Skeletal muscle tissue (tissue), 5 donors: ENCODE measurements around the gene ZNF419. TPM values are rescaled to one million over a fixed set of nuclear protein-coding genes. Genes with fewer than 3 reads are reported as not detected.
"Not testable (repeated sequence)": the region's sequence is repeated elsewhere in the genome, so short reads cannot be mapped to it uniquely, and the experiment has no call there.

Experiments used
- H3K27ac ChIP-seq: one replicate; pipeline ENCODE4 v1.7.0; 2013; ENCODE audit warnings: mild to moderate bottlenecking, low read depth, low read length, inconsistent platforms
- H3K27me3 ChIP-seq, 3 donors: one replicate each; pipeline ENCODE4 v1.7.0; 2013; ENCODE audit warnings: low read length in 3 of 3; ENCODE audit not compliant: control insufficient read depth in 3 of 3, insufficient read depth in 3 of 3
- H3K36me3 ChIP-seq, 3 donors: one replicate each; pipeline ENCODE4 v1.7.0; 2013; ENCODE audit warnings: low read length in 3 of 3; ENCODE audit not compliant: control insufficient read depth in 3 of 3, insufficient read depth in 3 of 3
- H3K4me1 ChIP-seq, 3 donors: one replicate each; pipeline ENCODE4 v1.7.0; 2013; ENCODE audit warnings: low read length in 3 of 3, mild to moderate bottlenecking in 3 of 3; ENCODE audit not compliant: control insufficient read depth in 3 of 3, insufficient read depth in 3 of 3
- H3K4me3 ChIP-seq, 3 donors: one replicate each; pipeline ENCODE4 v1.7.0; 2013; ENCODE audit warnings: low read length in 3 of 3
- H3K9ac ChIP-seq, 3 donors: one replicate each; pipeline ENCODE4 v1.7.0; 2013; ENCODE audit warnings: low read length in 3 of 3, mild to moderate bottlenecking in 3 of 3, moderate library complexity in 2 of 3, low read depth in 1 of 3
- H3K9me3 ChIP-seq, 3 donors: one replicate each; pipeline ENCODE4 v1.7.0; 2013; ENCODE audit warnings: low read length in 3 of 3; ENCODE audit not compliant: control insufficient read depth in 3 of 3
- small RNA-seq: library from RNA; depleted of rRNA; stranded (forward); fragments of <200 nt; gene quantifications from one replicate; pipeline ENCODE3, GENCODE V24; 2014
- total RNA-seq: library from RNA; depleted of rRNA; stranded (reverse); fragments of >200 nt; gene quantifications from one replicate; pipeline ENCODE4 v1.2.3, GENCODE V29; 2014
- donor health status: Osteomylitis.

ZNF419 gene
- total RNA-seq, 1 donor from 2014 or later = 9.9 TPM

DNA sequence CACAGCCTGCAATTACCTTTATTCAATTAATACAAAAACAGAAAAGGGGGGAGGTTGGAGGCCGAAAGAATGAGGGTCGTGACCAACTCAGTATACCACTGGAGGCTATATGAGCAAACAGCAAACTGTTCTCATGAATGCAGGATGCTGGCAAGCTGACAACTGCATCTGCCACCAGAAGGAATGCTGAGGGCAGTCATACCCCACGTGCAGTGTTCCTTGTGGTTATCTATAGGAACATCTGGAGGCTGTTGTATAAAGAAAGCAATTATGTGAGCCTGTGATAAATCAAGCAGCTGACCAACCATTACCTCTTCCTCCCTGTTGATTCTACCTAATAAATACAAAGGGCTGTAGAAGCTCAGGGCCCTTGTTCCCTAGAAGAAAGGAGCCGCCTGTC is 30.5 kb downstream of the ZNF419 start:
- H3K36me3 ChIP-seq = peaks cover 22 to 44% (median 25%) of the 10 kb centered on the region in 3 donors

DNA sequence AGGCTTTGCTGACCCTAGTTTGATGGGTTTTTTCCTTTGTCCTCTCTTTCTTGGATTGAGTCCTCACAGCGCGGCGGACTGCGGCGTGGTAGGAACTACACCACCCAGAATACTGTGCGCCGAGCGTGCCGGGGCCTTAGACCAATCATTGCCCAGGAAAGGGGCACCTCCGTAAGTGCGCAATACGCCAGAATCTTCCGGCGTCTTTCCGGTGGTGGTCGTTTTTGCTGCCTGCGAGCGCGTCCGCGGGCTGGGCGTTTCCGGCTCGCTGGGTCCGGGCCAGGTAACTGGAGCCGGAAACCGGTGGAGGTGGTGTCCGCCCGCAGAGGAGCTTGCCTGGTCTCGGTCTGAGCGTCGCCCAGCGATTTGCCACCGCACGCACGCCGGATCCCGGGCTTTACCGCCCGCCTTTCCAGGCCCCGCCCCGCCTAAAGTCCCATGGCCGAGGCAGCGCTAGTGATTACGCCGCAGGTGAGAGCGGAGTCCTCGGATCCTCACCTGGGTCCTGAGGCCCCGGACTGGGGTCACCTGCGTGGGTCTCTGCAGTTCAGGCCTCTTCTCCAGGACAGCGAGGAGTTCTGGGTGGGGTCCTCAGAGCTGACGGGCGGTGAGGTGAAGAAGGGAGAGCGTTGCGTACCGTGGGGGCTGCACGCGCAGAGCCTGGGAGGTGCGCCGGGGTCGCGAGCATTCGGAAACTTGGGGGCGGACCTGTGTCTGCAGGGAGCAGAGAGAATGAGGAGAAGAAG is 39.8 kb downstream of the ZNF419 start, which contains the start of gene ZNF549:
TSS of gene ZNF549 (plus strand) at position 221 of the 746 bp plus-strand sequence. CDS start at position 439, 218 bp downstream.
- Histone ChIP-seq H3K27ac (peak within 1 kb of the TSS; percentile 71), H3K9me3 (peaks cover 0 to 8% (median 6%) of the 10 kb centered on the region in 3 donors), H3K27me3 (no peaks in the 10 kb centered on the region), H3K4me1 (peaks cover 5 to 13% (median 9%) of the 10 kb centered on the region in 3 donors), H3K9ac (peak within 1 kb of the TSS; percentile 91 to 96 (median 95)), H3K36me3 (peaks cover 8 to 15% (median 13%) of the 10 kb centered on the region in 3 donors), H3K4me3 (peak within 1 kb of the TSS; percentile 85 to 96 (median 91))

More for the DNA sequence above, 30.5 kb downstream of the ZNF419 start:
- H3K27ac ChIP-seq, H3K27me3 ChIP-seq, H3K9ac ChIP-seq, H3K4me3 ChIP-seq, H3K4me1 ChIP-seq, H3K9me3 ChIP-seq: not testable (repeated sequence)

DNA sequence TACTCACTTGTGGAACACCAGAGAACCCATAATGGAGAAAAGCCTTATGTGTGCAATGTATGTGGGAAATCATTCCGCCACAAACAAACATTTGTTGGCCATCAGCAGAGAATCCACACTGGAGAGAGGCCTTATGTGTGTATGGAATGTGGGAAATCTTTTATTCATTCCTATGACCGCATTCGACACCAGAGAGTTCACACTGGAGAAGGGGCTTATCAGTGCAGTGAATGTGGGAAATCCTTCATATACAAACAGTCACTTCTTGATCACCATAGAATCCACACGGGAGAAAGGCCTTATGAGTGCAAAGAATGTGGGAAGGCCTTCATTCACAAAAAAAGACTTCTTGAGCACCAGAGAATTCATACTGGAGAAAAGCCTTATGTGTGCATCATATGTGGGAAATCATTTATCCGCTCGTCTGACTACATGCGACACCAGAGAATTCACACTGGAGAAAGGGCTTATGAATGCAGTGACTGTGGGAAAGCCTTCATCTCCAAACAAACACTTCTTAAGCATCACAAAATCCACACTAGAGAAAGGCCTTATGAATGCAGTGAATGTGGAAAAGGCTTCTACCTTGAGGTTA is 50.5 kb downstream of the ZNF419 start:
- no peaks in the 10 kb centered on the region for H3K27me3 ChIP-seq
- no peaks in the 10 kb centered on the region for H3K4me1 ChIP-seq
- H3K36me3 ChIP-seq = peaks cover 68 to 79% (median 74%) of the 10 kb centered on the region in 3 donors
- no peak overlapping the region for H3K9ac ChIP-seq
- H3K27ac ChIP-seq = no peak overlapping the region
- peaks cover 37 to 74% (median 41%) of the 10 kb centered on the region in 3 donors for H3K9me3 ChIP-seq
- peak overlapping the region in 1 of 3 donors; percentile 50 for H3K4me3 ChIP-seq

Small RNA genes lying within 50 kb of the gene (small RNA-seq; reads per million reads assigned to genes)
- not detected for gene VN1R107P

Other genes with a start within 250 kb of the ZNF419 start
- gene ZNF805, start 247.1 kb upstream of the ZNF419 start, total RNA-seq = 26.1 TPM
- gene ZNF460, start 207.3 kb upstream of the ZNF419 start, total RNA-seq = 101 TPM
- gene ZNF543, start 167.3 kb upstream of the ZNF419 start, total RNA-seq = 18.8 TPM
- 16.2 TPM for gene ZNF304, start 136.5 kb upstream of the ZNF419 start, total RNA-seq
- 25.1 TPM for gene TRAPPC2B, start 124.2 kb upstream of the ZNF419 start, total RNA-seq
- 3.1 TPM for gene ZNF547, start 124.2 kb upstream of the ZNF419 start, total RNA-seq
- 27.7 TPM for gene ZNF548, start 97.9 kb upstream of the ZNF419 start, total RNA-seq
- gene ZNF17, start 76.6 kb upstream of the ZNF419 start, total RNA-seq = 14.1 TPM
- 13.6 TPM for gene ZNF749, start 52.4 kb upstream of the ZNF419 start, total RNA-seq
- gene VN1R1, start 30.6 kb upstream of the ZNF419 start, total RNA-seq = 1.0 TPM
- 15.1 TPM for gene ZNF772, start 10.2 kb upstream of the ZNF419 start, total RNA-seq
- 9.9 TPM for gene ZNF773, start 12.2 kb downstream of the ZNF419 start, total RNA-seq
- gene ZNF549, start 39.6 kb downstream of the ZNF419 start, total RNA-seq = 8.9 TPM
- 6.3 TPM for gene ZNF550, start 72.1 kb downstream of the ZNF419 start, total RNA-seq
- gene ZNF416, start 91.2 kb downstream of the ZNF419 start, total RNA-seq = 7.8 TPM
- 10.4 TPM for gene ZIK1, start 96.4 kb downstream of the ZNF419 start, total RNA-seq
- 6.8 TPM for gene ZNF530, start 112.1 kb downstream of the ZNF419 start, total RNA-seq
- gene ZNF134, start 126.5 kb downstream of the ZNF419 start, total RNA-seq = 17.7 TPM
- 12.5 TPM for gene ZNF211, start 145.4 kb downstream of the ZNF419 start, total RNA-seq
- not detected for gene ZSCAN4, start 181.2 kb downstream of the ZNF419 start, total RNA-seq
- 11.5 TPM for gene ZNF551, start 194.2 kb downstream of the ZNF419 start, total RNA-seq
- gene ZNF154, start 221.5 kb downstream of the ZNF419 start, total RNA-seq = 7.3 TPM
- gene ZNF671, start 239.9 kb downstream of the ZNF419 start, total RNA-seq = 15.1 TPM